IPS-18a (cell line): ENCODE measurements around the gene FBXO28.

Experiments used
- H3K27ac ChIP-seq: one replicate; pipeline ENCODE4 v1.5.1; 2013; ENCODE audit warnings: low read length
- H3K27me3 ChIP-seq: one replicate; pipeline ENCODE4 v1.6.1; 2013; ENCODE audit warnings: mild to moderate bottlenecking, low read length; ENCODE audit not compliant: control insufficient read depth, insufficient read depth
- H3K36me3 ChIP-seq: one replicate; pipeline ENCODE4 v1.6.1; 2013; ENCODE audit warnings: low read depth, low read length; ENCODE audit not compliant: control insufficient read depth
- H3K4me1 ChIP-seq: one replicate; pipeline ENCODE4 v1.6.1; 2013; ENCODE audit warnings: low read depth, low read length; ENCODE audit not compliant: control insufficient read depth
- H3K4me3 ChIP-seq: one replicate; pipeline ENCODE4 v1.5.1; 2013; ENCODE audit warnings: low read length
- H3K9ac ChIP-seq: one replicate; pipeline ENCODE4 v1.6.1; 2013; ENCODE audit warnings: mild to moderate bottlenecking, low read length, moderate library complexity
- H3K9me3 ChIP-seq: one replicate; pipeline ENCODE4 v1.6.1; 2013; ENCODE audit warnings: low read depth, low read length; ENCODE audit not compliant: control insufficient read depth

The FBXO28 gene

GRCh38 chr1:224178894-224179293 lies 65.0 kb downstream of the FBXO28 start:
- Histone ChIP-seq H3K36me3 (no peaks in the 10 kb centered on the region), H3K4me1 (no peaks in the 10 kb centered on the region), H3K27me3 (no peaks in the 10 kb centered on the region), H3K9me3 (no peaks in the 10 kb centered on the region), H3K4me3 (no peak overlapping the region), H3K27ac (no peak overlapping the region), H3K9ac (no peak overlapping the region)

- no peaks in the 10 kb centered on the region for H3K9me3 ChIP-seq
- H3K27ac ChIP-seq: no peak overlapping the region
- H3K4me1 ChIP-seq: no peaks in the 10 kb centered on the region
- no peak overlapping the region for H3K9ac ChIP-seq
- no peaks in the 10 kb centered on the region for H3K27me3 ChIP-seq
- H3K4me3 ChIP-seq: no peak overlapping the region
- H3K36me3 ChIP-seq: no peaks in the 10 kb centered on the region
These were observed 67.0 kb downstream of the FBXO28 start for GRCh38 chr1:224180783-224181452.

- H3K4me1 ChIP-seq: no peaks in the 10 kb centered on the region
- H3K36me3 ChIP-seq: no peaks in the 10 kb centered on the region
- no peaks in the 10 kb centered on the region for H3K27me3 ChIP-seq
- no peaks in the 10 kb centered on the region for H3K9me3 ChIP-seq
- no peak overlapping the region for H3K4me3 ChIP-seq
- H3K27ac ChIP-seq: no peak overlapping the region
- H3K9ac ChIP-seq: no peak overlapping the region
These were observed 67.5 kb downstream of the FBXO28 start for GRCh38 chr1:224181453-224181810.

GRCh38 chr1:224182057-224182865 lies 68.3 kb downstream of the FBXO28 start:
- no peaks in the 10 kb centered on the region for H3K9me3 ChIP-seq
- H3K9ac ChIP-seq: peak overlapping the region; percentile 49
- H3K4me3 ChIP-seq: peak overlapping the region; percentile 92
- no peaks in the 10 kb centered on the region for H3K27me3 ChIP-seq
- H3K36me3 ChIP-seq: no peaks in the 10 kb centered on the region
- no peak overlapping the region for H3K27ac ChIP-seq
- H3K4me1 ChIP-seq: no peaks in the 10 kb centered on the region

- Histone ChIP-seq H3K9me3 (no peaks in the 10 kb centered on the region), H3K27ac (no peak within 1 kb of the TSS), H3K4me1 (no peaks in the 10 kb centered on the region), H3K27me3 (no peaks in the 10 kb centered on the region), H3K4me3 (peak within 1 kb of the TSS; percentile 92), H3K9ac (peak within 1 kb of the TSS; percentile 76), H3K36me3 (no peaks in the 10 kb centered on the region)
These were observed 69.1 kb downstream of the FBXO28 start, which contains the start of gene DEGS1 for GRCh38 chr1:224182866-224183590. Gene DEGS1 (plus strand): TSS chr1:224183240. CDS start chr1:224183337, 97 bp downstream.

GRCh38 chr1:224183591-224184312 lies 69.8 kb downstream of the FBXO28 start:
- Histone ChIP-seq H3K27ac (no peak overlapping the region), H3K9me3 (no peaks in the 10 kb centered on the region), H3K27me3 (no peaks in the 10 kb centered on the region), H3K36me3 (no peaks in the 10 kb centered on the region), H3K4me3 (peak overlapping the region; percentile 92), H3K4me1 (no peaks in the 10 kb centered on the region), H3K9ac (peak overlapping the region; percentile 76)

- no peaks in the 10 kb centered on the region for H3K36me3 ChIP-seq
- H3K27me3 ChIP-seq: no peaks in the 10 kb centered on the region
- no peaks in the 10 kb centered on the region for H3K9me3 ChIP-seq
- H3K9ac ChIP-seq: no peak overlapping the region
- H3K4me3 ChIP-seq: no peak overlapping the region
- no peaks in the 10 kb centered on the region for H3K4me1 ChIP-seq
- H3K27ac ChIP-seq: no peak overlapping the region
These were observed 71.3 kb downstream of the FBXO28 start for GRCh38 chr1:224185208-224185607.

- Histone ChIP-seq H3K36me3 (peaks cover 11% of the 10 kb centered on the region), H3K27ac (no peak overlapping the region), H3K27me3 (no peaks in the 10 kb centered on the region), H3K9ac (no peak overlapping the region), H3K9me3 (no peaks in the 10 kb centered on the region), H3K4me3 (no peak overlapping the region), H3K4me1 (no peaks in the 10 kb centered on the region)
These were observed 74.4 kb downstream of the FBXO28 start for GRCh38 chr1:224188286-224188685.

GRCh38 chr1:224189561-224189960 lies 75.7 kb downstream of the FBXO28 start:
- Histone ChIP-seq H3K9me3 (no peaks in the 10 kb centered on the region), H3K36me3 (peaks cover 14% of the 10 kb centered on the region), H3K4me3 (no peak overlapping the region), H3K27me3 (no peaks in the 10 kb centered on the region), H3K9ac (no peak overlapping the region), H3K4me1 (no peaks in the 10 kb centered on the region), H3K27ac (no peak overlapping the region)

- Histone ChIP-seq H3K9me3 (no peaks in the 10 kb centered on the region), H3K9ac (no peak overlapping the region), H3K27ac (no peak overlapping the region), H3K4me3 (no peak overlapping the region), H3K27me3 (no peaks in the 10 kb centered on the region), H3K4me1 (no peaks in the 10 kb centered on the region), H3K36me3 (peaks cover 14% of the 10 kb centered on the region)
These were observed 78.3 kb downstream of the FBXO28 start for GRCh38 chr1:224192082-224192788.
